Muscle of arm (tissue), 12 donors: Measurements from ENCODE around the gene AUTS2. TPM values are rescaled to one million over a fixed set of nuclear protein-coding genes. Genes with fewer than 3 reads are reported as not detected.

ENCODE experiments used
- DNase-seq: peaks from one replicate; pipeline ENCODE4 v3.0.0-alpha.2; 2013
- polyA plus RNA-seq, 12 donors: library from polyadenylated mRNA; unstranded; fragments of 120-200 nt; gene quantifications; one replicate each; pipeline ENCODE4 v1.2.1, GENCODE V29; 2013; ENCODE audit not compliant: insufficient read length in 12 of 12

Gene AUTS2
- polyA plus RNA-seq, 12 donors: 60.0 to 182 (median 86.6) TPM

DNA sequence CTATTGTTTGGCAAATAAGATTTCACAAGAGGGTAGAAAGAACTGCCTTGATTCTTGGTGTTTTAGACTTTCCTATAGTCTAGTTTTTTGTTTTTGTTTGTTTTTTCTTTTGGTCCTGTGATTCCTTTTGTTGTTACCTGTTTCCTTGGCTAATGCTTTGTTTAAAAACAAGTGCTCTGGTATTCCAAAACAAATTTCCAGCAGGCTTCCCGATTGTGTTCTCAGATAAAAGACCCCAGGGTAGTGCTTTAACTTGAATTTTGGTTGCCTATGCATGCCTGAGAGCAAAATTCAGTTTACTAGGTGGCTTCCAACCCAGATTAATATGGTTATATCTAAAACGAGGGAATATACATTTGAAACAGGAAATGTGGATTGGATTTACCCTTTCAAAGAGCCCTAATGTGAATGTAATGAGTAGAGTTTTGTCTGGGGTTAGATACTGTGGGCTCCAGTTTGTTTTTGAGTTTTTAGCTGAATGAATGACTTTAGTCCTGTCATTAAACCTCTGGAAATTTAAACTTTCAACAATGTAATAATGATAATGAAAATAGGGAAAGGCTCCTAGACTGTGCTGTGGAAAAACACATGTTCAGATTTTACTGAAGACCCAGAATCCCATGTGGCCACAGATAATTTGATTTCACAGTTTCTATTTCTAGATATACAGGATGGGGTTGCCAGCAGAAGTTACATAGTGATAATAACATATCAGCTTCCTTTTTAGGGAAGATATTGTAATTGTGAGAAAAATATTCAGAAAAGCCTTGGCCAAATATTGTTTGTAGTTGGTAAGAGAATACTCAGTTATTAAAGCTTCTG is 23.9 kb downstream of the AUTS2 start:
- no peak for DNase-seq

DNA sequence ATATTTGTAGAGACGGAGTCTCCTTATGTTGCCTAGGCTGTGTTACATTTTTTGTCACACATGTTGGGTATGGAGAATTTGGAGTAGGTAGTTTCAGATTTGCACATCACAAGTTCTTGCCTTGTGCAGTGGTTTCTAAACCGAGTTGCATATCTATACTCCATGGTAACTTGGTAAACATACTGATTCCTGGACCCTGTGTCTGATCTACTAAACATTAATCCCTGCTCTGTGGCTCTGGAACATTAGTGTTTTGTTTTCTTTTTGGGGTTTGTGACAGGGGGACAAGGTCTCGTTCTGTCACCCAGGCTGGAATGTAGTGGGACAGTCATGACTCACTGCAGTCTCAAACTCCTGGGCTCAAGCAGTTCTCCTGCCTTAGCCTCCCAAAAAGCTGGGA is 24.7 kb downstream of the AUTS2 start:
- DNase-seq: no peak

DNA sequence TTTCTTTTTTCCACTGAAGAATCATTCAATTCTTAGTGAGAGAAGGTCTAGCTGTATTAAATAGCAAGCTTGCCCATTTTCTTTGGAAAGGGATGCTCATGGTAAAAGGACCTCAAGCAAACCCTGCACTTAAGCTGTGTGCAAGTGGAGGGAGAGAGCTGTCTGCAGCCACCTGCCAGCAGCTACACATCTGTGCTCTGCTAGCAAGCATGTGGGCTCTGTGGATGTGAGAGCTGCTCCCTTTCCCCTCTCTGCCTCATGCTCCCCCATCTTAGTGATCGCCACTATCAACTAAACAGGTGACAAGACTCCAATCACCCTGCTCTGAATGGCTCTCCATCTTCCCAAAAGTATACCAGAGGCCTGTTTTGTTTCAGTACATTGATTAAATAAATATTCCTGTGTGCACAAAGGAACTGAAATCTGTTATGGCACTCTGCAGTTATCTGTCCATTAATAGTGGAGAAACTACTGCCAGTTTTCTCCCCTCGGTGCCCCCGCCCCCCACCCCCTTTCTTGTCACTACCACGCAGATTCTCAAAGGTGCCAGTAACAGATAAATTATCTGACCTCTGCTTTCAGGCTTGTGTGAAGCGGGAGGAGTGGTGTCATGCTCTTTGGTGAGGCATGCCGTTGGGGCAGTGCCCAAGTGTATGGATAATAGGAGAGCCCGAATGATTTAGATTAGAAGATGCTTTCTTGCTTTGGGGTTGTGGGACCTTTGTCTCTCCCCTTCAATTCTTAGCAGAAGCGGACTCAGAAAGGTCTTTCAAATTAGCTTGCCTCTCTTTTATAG is 26.4 kb downstream of the AUTS2 start:
- no peak for DNase-seq

DNA sequence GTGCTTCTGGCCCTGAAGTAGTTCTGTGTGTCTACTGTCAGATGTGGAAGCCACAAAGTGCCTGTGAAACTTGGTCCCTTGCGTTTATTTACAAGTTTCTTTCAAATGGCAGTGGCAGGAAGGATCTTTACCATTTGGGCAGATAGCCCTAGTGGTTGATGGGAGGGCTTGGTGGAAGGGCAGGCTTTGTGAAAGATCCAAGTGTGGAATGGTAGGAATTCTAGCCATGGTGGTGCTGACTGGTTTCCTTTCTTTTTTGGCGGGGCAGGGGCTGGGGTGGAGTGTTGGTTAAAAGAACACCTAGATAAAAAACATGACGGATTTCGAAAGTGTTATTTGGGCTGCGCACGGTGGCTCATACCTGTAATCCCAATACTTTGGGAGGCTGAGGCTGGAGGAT is 27.0 kb downstream of the AUTS2 start:
- DNase-seq: no peak

DNA sequence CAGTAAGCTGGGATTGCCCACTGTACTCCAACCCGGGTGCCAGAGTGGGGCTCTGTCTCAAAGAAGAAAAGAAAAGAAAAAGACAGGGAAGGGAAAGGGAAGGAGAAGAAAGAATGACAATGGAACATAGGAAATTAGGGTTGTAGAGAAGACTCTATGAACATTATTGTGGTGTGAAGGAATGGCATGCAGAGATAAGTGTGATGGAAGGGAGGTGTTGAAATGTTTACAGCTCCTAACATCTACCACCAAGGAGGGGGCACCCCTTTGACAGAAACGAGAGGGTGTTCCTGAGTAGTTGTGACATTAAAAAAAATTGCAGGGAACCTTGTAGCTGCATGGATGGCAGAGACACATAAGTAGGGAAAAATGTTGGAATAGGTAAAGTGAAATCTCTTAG is 27.5 kb downstream of the AUTS2 start:
- no peak for DNase-seq

DNA sequence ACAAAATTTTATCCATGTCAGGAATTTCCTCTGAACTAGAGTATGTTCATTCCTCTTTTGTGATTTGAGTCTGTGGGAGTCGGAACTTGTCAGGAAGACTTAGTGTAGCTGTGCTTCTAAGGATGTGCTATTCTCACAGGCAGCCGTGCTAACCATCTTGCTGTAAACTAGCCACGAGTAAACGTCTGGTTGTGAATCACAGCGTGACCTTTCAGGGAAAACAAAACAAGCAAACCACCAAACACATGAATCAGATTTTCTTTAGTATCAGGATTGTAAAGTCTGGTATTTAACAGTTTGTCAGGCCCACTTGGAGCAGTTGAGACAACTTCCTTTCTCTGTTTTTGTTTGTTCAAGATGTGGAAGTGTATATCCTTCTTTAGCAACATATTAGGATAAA is 32.0 kb downstream of the AUTS2 start:
- no peak for DNase-seq

DNA sequence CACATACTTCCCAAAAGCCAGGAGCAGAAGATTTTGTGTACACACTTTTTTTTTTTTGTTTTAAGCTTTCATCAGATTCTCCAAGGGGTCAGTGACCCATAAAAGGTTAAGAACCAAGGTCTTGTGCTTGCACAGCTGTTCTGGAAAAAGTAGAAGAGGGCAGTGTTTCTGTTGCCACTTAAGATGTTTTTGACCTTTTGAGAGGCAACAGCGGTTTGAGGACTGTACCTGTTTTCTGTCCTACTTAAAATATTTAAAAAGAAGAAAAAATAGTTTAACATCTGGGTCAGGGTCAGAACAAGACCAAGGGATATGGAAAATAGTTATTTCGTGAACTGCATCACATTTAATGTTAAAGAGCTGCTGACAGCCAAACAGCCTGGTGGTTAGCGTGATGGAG is 32.9 kb downstream of the AUTS2 start:
- no peak for DNase-seq

DNA sequence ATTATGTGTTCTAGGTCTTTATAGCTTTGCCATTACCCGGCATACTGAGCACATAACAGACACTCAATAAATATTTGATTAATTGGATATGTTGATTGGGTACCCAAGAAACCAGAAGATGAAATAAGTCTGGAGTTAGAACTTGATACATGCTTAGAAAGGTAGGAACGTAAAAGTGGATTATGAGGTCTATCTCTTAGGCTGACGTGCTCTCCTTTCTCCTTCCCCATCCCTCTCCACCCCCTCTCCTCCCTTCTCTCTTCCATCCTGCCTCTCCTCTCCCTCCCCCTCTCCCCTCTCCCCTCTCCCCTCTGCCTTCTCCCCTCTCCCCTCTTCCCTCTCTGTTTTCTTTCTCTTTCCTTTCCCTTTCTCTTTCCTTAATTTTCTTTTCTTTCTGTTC is 34.0 kb downstream of the AUTS2 start:
- no peak for DNase-seq

DNA sequence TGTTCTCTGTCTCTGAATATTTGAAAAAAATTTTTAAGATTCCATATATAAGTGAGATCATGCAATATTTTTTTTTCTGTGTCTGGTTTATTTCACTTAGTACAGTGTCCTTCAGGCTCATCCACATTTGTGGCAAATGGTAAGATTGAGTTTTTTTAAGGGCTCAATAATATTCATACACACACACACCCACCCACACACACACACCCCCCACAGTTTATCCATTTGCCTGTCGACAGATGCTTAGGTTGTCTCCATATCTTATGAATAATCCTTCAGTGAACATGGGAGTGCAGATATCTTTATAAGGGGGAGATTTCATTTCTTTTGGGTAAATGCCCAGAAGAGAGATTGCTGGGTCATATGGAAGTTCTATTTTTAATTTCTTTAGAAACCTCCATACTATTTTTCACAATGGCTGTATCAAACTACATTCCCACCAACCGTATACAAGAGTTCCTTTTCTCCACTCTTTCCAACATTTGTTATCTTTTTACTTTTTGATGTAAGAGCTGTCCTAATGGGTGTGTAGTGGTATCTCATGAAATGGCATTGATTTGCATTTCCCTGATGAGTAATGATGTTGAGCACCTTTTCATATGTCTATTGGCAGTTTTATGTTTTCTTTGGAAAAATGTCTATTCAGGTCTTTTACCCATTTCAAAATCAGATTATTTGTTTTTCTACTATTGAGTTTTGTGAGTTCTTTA is 35.0 kb downstream of the AUTS2 start:
- DNase-seq: no peak

DNA sequence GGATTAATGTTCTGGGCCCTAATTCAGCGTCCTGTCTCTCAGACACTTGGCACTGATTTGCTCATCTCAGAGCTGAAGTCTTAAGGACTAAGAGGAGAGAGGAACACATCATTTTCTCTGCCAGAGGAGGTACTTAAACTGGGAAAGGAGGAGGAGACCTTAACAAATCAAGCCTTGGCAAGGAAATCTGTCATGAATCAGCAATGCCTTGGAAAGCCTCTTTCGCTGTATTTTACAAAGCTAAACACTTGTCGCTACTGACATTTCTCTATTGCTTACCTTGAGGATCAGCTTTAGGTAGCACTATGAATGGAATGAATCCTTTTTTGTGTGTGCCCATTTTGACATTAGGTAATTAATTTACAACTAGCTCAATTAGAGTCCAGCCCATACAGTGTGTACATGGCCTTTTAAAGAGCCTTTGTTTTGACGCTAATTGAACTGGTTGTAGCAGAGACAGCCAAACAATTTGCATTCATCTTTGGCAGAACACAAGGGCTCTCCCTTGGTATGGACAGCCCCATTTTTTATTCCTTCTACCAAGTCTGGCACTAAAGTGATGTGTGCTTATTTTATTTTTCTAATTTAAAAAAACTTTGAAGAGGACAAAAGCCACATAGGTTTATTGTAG is 37.4 kb downstream of the AUTS2 start:
- DNase-seq: no peak

DNA sequence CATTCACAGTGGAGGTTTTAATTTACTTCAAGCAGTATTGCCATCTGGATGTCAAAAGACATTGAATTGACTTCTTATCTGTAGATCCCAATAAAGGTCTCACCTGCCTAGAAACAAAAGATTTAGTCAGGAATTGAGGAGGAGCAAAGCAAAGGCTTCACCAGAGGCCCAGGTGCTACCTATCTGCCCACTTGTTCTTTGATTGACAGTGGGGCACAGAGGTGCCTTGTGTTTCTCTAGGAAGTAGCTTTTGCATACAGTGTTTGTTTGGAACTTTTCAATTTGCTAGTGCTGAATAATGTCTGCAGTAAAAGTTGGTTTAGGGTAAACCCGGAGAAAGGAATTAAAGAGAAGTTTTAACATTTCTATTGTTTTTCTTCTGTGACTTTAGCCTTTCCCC is 40.4 kb downstream of the AUTS2 start:
- no peak for DNase-seq

DNA sequence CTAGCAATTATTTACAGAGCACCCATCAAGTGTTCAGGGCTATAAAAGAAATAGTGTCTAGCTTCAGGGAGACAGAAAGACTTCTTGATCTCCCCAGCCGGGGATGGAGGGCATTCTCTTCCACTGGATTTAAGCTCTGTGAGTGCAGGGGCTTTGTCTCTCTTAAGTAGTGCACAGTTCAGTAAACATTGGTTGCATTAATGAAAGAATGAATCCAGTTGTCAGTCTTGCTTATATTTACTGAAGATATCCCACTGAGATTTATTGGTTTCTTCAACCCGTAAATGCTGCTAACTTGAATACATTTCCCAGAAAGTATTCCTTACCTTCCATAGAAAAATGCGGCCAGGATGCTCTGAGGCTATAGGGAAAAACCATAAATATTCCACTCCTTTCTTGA is 41.9 kb downstream of the AUTS2 start:
- DNase-seq: no peak

DNA sequence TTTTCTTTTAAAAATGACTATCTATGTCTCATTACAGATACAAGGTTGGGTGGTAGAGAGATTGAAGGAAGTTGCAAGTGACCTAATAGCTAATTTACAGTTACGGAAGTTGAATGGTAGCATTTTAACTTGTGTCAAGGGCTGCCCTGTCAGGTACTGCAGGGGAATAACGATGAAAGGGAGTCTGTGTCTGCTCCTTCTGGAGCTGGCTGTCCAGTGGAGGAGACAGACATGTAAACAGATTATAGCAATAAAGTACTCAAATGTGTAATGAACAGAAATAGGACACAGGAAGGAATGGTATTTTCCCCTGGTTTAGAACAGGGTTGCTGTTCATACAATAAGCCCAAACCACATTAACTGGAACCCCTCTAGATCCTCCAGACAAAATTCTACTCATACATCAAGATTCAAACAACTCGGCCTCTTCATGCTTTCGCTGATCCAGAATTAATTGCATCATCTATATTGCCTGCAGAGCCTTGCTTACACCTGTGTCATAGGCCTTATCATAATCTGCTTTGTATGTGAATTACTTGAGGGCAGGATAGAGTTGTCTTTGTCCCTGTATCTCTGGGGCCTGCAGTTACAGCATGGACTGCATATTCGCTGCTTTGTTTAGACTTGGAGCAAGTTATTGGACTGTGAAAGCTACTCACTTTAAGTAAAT is 42.8 kb downstream of the AUTS2 start:
- no peak for DNase-seq

DNA sequence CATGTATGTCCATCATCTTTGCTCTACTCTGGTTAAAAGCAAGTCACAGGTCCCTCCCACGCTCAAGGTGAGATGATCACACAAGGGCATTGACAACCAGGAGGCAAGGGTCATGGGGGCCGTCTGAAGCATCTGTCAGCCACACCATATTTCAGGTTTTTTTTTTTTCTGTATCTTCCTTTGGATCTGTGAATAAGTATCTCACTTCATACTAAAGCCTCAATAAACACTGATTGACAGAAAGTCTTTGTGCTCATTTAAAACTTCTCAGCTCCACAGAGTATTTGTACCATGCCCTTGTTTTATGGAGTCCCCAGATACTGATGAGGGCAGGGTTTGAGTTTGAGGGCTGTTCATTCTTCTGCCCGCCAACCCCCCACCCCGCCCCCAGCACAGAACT is 45.0 kb downstream of the AUTS2 start:
- no peak for DNase-seq

DNA sequence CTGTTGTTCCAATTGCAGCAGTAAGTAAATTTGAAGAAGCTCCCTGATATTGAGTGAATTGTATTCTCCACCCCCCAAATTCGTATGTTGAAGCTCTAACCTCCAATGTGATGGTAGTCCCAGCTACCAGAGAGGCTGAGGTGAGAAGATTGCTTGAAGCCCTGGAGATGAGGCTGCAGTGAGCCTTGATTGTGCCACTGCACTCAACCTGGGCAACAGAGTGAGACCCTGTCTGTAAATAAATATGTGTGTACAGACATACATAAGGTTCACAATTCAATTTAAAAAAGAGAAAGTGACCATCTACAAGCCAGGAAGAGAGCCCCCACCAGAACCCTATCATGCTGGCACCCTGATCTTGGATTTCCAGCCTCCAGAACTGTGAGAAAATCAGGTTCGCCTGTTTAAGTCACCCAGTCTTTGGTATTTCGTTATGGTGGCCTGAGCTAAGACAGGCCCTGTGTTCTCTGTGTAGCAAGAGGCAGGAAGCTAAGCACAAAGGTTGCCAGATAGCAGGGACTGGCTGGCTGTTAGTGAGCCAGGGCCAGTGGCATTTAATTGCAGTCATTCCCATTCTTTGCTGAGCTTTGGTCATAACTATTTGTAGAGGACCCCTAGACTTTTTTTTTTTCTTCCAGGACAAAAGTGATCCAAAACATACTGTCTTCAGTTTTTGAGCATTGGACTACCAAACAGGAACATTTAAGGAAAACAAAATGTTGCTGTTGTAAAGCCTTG is 45.6 kb downstream of the AUTS2 start:
- DNase-seq: no peak

DNA sequence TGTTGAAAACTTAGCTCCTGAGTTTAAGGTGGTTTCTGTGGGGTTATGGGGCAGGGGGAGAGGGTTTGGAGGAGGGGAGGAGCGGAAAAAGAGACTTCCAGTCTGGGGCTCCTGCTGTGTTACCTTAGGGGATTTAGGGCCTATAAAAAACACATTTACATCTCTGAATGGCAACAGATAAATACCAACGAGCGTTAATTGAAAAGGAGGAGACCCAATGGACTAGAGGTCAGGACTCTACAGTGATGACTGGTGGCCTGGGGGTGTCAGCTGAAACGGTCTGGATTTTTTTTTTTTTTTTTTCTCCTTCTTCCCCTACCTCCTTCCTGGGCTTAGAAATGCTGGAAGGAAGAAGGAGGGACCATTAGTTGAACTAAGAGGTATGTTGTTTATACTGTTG is 47.4 kb downstream of the AUTS2 start:
- no peak for DNase-seq

DNA sequence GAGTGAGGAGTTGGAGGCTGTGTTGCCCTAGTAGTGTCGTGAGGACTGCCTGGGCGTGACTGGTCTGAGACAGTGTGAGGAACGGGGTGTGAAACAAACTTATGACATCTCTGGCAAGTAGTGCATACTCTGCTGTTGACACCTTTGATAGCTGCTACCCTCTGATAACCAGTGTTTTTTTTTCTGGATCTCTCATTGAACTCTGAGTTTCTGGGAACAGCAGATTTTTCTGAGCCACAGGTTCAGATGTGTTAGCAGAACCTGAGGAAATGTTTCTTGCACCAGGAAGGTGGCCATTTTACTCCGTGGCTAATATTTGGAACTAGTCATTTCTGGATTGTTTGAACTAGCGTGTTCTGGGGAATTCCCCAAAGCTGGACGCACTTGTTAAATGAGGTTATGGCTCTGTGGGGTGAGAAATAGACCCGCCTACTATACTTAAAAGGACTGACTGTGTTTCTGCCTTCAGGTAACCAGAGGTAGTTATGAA is 52.9 kb downstream of the AUTS2 start:
- DNase-seq: no peak

DNA sequence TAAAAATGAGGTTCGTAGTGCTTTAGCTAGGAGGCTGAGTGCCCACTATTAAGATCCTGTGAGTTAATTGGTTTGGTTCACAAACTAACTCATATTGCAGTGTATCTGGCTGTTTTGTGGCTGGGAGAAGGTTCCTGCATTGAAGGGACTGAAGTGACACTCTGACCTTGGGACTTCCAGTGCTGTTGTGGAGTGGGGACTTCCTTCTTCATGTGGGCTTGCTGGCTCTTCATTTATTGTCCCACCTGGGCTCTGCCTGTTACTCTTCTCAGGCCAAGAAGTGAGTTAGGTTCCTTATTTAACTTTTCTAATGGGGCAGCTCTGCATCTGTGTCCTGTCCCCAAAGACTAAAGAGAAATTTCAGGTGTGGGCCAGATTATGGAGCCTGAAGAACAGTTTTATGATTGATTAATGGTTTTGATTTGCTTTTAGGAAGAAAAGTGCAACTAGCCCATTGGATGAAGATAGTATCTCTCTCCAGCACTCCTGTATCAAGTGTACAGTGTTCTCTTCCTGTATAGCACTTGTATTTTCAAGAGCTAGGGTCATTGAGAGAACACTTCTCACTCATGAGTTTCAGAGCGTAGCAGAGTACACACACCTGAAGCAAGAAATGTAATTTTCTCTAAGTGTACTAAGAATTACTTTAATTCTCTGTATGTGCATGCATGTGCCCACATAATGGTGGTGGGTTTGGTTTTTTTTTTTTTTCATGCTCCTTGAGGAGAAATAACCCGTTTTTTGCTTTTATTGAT is 54.8 kb downstream of the AUTS2 start:
- no peak for DNase-seq

DNA sequence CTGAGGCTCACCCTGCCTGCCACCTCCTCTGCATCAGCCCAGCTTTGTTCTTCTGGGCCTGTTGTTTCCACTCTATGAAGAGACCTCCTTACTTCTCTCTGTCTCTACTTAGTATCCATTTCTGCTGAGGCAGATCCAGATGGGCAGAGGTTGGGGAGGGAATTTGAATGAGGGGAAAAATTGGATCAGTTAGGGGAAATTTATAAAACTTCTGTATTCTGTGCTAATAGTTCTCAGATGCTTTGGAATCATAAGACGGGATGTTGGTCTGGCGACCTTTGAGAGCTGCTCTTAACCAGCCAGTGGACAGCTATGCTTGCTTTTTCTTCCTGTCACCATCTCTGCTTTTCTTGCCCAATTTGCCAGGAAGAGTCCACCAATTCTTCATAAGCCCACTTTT is 55.5 kb downstream of the AUTS2 start:
- no peak for DNase-seq

DNA sequence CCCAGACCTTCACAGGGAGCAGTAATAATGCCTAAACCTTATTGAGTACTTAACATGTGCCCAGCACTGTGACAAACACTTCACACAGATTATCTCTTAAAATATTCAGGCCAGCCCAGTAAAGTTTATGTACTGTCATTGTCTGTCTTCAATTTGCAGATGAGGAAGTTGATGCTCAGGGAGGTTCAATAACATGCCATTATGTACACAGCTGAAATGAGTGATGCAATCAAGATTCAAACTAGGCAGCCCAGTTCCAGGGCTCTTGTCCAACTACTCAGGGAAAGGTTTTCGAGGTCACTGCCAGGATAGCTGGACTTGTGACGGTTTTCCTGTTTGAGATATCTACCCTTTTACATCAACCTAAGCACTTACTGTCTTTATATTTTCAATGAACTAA is 56.1 kb downstream of the AUTS2 start:
- no peak for DNase-seq
